Measurements from ENCODE around the gene RABGAP1L.

DNA sequence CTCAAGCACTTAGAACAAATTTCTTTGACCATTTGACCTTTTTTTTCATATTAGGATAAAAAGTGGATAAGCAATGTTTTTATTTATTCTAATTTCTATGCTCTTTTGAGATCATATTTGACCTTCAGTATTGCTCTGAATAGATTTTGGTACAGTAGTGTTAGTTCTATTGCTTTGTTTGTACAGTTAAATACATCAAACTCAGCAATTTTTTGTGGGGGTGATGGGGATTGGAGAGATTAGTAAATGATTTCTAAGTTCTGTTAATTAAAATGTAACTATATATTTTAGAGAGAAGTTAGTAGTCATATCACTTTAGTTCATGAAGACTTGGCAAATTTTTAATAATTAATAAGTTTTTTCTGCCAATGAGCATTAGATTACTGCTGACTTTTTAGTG lies 286.0 kb downstream of the RABGAP1L start:
- TF ChIP-seq, protein P1, sequence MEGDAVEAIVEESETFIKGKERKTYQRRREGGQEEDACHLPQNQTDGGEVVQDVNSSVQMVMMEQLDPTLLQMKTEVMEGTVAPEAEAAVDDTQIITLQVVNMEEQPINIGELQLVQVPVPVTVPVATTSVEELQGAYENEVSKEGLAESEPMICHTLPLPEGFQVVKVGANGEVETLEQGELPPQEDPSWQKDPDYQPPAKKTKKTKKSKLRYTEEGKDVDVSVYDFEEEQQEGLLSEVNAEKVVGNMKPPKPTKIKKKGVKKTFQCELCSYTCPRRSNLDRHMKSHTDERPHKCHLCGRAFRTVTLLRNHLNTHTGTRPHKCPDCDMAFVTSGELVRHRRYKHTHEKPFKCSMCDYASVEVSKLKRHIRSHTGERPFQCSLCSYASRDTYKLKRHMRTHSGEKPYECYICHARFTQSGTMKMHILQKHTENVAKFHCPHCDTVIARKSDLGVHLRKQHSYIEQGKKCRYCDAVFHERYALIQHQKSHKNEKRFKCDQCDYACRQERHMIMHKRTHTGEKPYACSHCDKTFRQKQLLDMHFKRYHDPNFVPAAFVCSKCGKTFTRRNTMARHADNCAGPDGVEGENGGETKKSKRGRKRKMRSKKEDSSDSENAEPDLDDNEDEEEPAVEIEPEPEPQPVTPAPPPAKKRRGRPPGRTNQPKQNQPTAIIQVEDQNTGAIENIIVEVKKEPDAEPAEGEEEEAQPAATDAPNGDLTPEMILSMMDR (IDR thresholded peaks at IDR 0.05), result no peak
- no peak for TF ChIP-seq POLR2A (IDR thresholded peaks at IDR 0.05)

All from right lobe of liver (tissue), 4 donors.